DND-41 (cell line): ENCODE measurements around the gene HELZ.

Experiments
- ATAC-seq: fragments of 200-7000 bp; cut with Tn5 transposase; 3 replicates; pipeline ENCODE4 v1.9.1; 2021; ENCODE audit warnings: low read depth; ENCODE audit not compliant: insufficient read depth
- DNase-seq: peaks from one replicate; pipeline ENCODE4 v3.0.0-alpha.2; 2020
- H2AFZ ChIP-seq: 2 replicates; pipeline ENCODE4 v1.6.0; 2012; ENCODE audit warnings: low read depth, low read length
- H3K27ac ChIP-seq: 2 replicates; pipeline ENCODE4 v1.5.1; 2012; ENCODE audit warnings: low read length, inconsistent platforms
- H3K27me3 ChIP-seq: fragments of 200-600 bp; sonication (generic); 2 replicates; pipeline ENCODE4 v1.6.0; 2012; ENCODE audit warnings: low read length, mild to moderate bottlenecking, inconsistent platforms; ENCODE audit not compliant: insufficient read depth, poor library complexity
- H3K36me3 ChIP-seq: 2 replicates; pipeline ENCODE4 v1.5.1; 2012; ENCODE audit warnings: low read length, inconsistent platforms; ENCODE audit not compliant: insufficient read depth
- H3K4me1 ChIP-seq: 2 replicates; pipeline ENCODE4 v1.5.1; 2012; ENCODE audit warnings: mild to moderate bottlenecking, low read length; ENCODE audit not compliant: insufficient read depth
- H3K4me2 ChIP-seq: 2 replicates; pipeline ENCODE4 v1.6.0; 2012; ENCODE audit warnings: mild to moderate bottlenecking, moderate library complexity, low read length, inconsistent platforms; ENCODE audit not compliant: insufficient read depth
- H3K4me3 ChIP-seq, 2 experiments: fragments of 200-600 bp in 1 of 2; shearing (Covaris generic) in 1 of 2; 2 replicates each; pipeline ENCODE4 v1.5.1; 2012 to 2016; ENCODE audit warnings: inconsistent platforms in 2 of 2, low read length in 2 of 2, mild to moderate bottlenecking in 2 of 2, low read depth in 1 of 2, moderate library complexity in 1 of 2
- H3K79me2 ChIP-seq: 2 replicates; pipeline ENCODE4 v1.6.0; 2012; ENCODE audit warnings: low read length, inconsistent platforms; ENCODE audit not compliant: insufficient read depth
- H3K9ac ChIP-seq: 2 replicates; pipeline ENCODE4 v1.6.0; 2012; ENCODE audit warnings: low read depth, mild to moderate bottlenecking, inconsistent platforms, low read length, moderate library complexity
- H3K9me3 ChIP-seq: 2 replicates; pipeline ENCODE4 v1.5.1; 2012; ENCODE audit warnings: low read length, moderate library complexity, mild to moderate bottlenecking, inconsistent platforms; ENCODE audit not compliant: insufficient read depth, severe bottlenecking
- H4K20me1 ChIP-seq: 2 replicates; pipeline ENCODE4 v1.6.0; 2012; ENCODE audit warnings: low read length; ENCODE audit not compliant: insufficient read depth
- CTCF ChIP-seq: IDR thresholded peaks from 2 replicates; pipeline ENCODE4 v1.5.1; 2012; ENCODE audit warnings: borderline replicate concordance, low read length, moderate library complexity, mild to moderate bottlenecking; ENCODE audit not compliant: poor library complexity, severe bottlenecking; ENCODE audit errors: extremely low read depth
- EZH2 ChIP-seq: IDR thresholded peaks from 3 replicates; pipeline ENCODE4 v1.6.1; 2012; ENCODE audit warnings: borderline replicate concordance, low read depth, mild to moderate bottlenecking, moderate library complexity, low read length, inconsistent platforms; ENCODE audit not compliant: severe bottlenecking

HELZ gene

GRCh38 chr17:67215991-67216421 is 29.0 kb downstream of the HELZ start:
- Histone ChIP-seq H2AFZ (no peak overlapping the region), H3K4me3 (no peak overlapping the region), H4K20me1 (peaks cover 34% of the 10 kb centered on the region), H3K4me1 (no peaks in the 10 kb centered on the region), H3K9ac (no peak overlapping the region), H3K9me3 (no peaks in the 10 kb centered on the region), H3K27me3 (no peaks in the 10 kb centered on the region), H3K27ac (no peak overlapping the region), H3K79me2 (peaks cover 61% of the 10 kb centered on the region), H3K4me2 (no peak overlapping the region), H3K36me3 (peaks cover 66% of the 10 kb centered on the region)
- ATAC-seq = no peak
- TF ChIP-seq EZH2 (no peak), CTCF (no peak)
- no peak for DNase-seq

- no peak overlapping the region for H3K9ac ChIP-seq
- H4K20me1 ChIP-seq = peaks cover 18% of the 10 kb centered on the region; the same call in 1 of the 2 replicates
- H3K27me3 ChIP-seq = no peaks in the 10 kb centered on the region
- no peaks in the 10 kb centered on the region for H3K4me1 ChIP-seq
- H3K36me3 ChIP-seq = peaks cover 55% of the 10 kb centered on the region
- TF ChIP-seq CTCF (no peak), EZH2 (no peak)
- no peak for DNase-seq
- H3K27ac ChIP-seq = no peak overlapping the region
- no peaks in the 10 kb centered on the region for H3K9me3 ChIP-seq
- no peak for ATAC-seq
- H2AFZ ChIP-seq = no peak overlapping the region
- no peak overlapping the region for H3K4me3 ChIP-seq
- peaks cover 56% of the 10 kb centered on the region for H3K79me2 ChIP-seq
- no peak overlapping the region for H3K4me2 ChIP-seq
Measured at GRCh38 chr17:67212714-67213417, 32.1 kb downstream of the HELZ start.

GRCh38 chr17:67212231-67212630 is 32.8 kb downstream of the HELZ start:
- Histone ChIP-seq H3K36me3 (peaks cover 48% of the 10 kb centered on the region), H3K27ac (no peak overlapping the region), H3K4me2 (no peak overlapping the region), H2AFZ (no peak overlapping the region), H3K9me3 (no peaks in the 10 kb centered on the region), H3K9ac (no peak overlapping the region), H3K79me2 (peaks cover 55% of the 10 kb centered on the region), H3K4me3 (no peak overlapping the region), H3K4me1 (no peaks in the 10 kb centered on the region), H4K20me1 (peaks cover 16% of the 10 kb centered on the region; the same call in 1 of the 2 replicates), H3K27me3 (no peaks in the 10 kb centered on the region)
- no peak for TF ChIP-seq EZH2
- DNase-seq = no peak
- ATAC-seq = no peak

- TF ChIP-seq EZH2 (no peak), CTCF (no peak)
- Histone ChIP-seq H3K4me3 (no peak overlapping the region), H3K27ac (no peak overlapping the region), H3K27me3 (no peaks in the 10 kb centered on the region), H2AFZ (no peak overlapping the region), H3K9ac (no peak overlapping the region), H3K36me3 (peaks cover 43% of the 10 kb centered on the region), H3K79me2 (peaks cover 51% of the 10 kb centered on the region), H3K4me2 (no peak overlapping the region), H3K4me1 (no peaks in the 10 kb centered on the region), H3K9me3 (no peaks in the 10 kb centered on the region), H4K20me1 (peaks cover 13% of the 10 kb centered on the region; the same call in 1 of the 2 replicates)
- DNase-seq = no peak
- no peak for ATAC-seq
Measured at GRCh38 chr17:67211742-67212141, 33.3 kb downstream of the HELZ start.
